ENCODE results near the gene PDSS2. TPM values are rescaled to one million over a fixed set of nuclear protein-coding genes. Genes with fewer than 3 reads are reported as not detected.

Gene PDSS2
- total and polyA plus RNA-seq, 2 of the 4 experiments (the other 2 are of a cell fraction): 8.6 to 9.2 TPM

GRCh38 chr6:107330168-107330567, 129.2 kb downstream of the PDSS2 start:
- no peak for ATAC-seq (ENCODE audit: low read depth)
- Histone ChIP-seq H2AFZ (replicated peaks; ENCODE audit: low read length, poor library complexity) (no peak overlapping the region), H3K4me1 (ENCODE audit: control insufficient read depth, insufficient read depth, low read length) (no peaks in the 10 kb centered on the region), H2AK9ac (replicated peaks; ENCODE audit: low read depth, low read length, poor library complexity) (no peak overlapping the region), H3K18ac (ENCODE audit: low read depth, low read length) (no peak overlapping the region), H3K9ac (ENCODE audit: low read depth, low read length) (no peak overlapping the region), H2BK15ac (ENCODE audit: low read depth, low read length) (no peak overlapping the region), H2AK5ac (ENCODE audit: low read depth, low read length) (no peak overlapping the region), H3K27me3 (ENCODE audit: control insufficient read depth, insufficient read depth, low read length) (no peaks in the 10 kb centered on the region), H3K79me1 (ENCODE audit: low read depth in 1 of 2, low read length in 2 of 2) (0 out of 4 replicates have a peak, but pooled peaks cover 0 to 4% of the 10 kb centered on the region in 2 experiments), H2BK5ac (ENCODE audit: low read depth, low read length, poor library complexity, severe bottlenecking) (no peak overlapping the region), H2BK20ac (ENCODE audit: low read depth, low read length) (no peak overlapping the region), H3K9me1 (ENCODE audit: insufficient read depth, low read length) (no peaks in the 10 kb centered on the region), H3K4me2 (ENCODE audit: low read depth, low read length) (no peak overlapping the region), H3K4ac (ENCODE audit: low read depth, low read length) (no peak overlapping the region), H4K20me1 (ENCODE audit: insufficient read depth, low read length) (no peaks in the 10 kb centered on the region), H2BK120ac (ENCODE audit: low read depth, low read length) (no peak overlapping the region), H4K5ac (ENCODE audit: low read depth, low read length) (no peak overlapping the region), H4K91ac (ENCODE audit: insufficient read depth, low read depth, low read length) (no peak overlapping the region), H3K4me3 (ENCODE audit: insufficient read depth, low read depth, low read length) (no peak overlapping the region), H3K27ac (ENCODE audit: insufficient read depth, low read length) (no peak overlapping the region), H3K56ac (ENCODE audit: extremely low read depth, insufficient read depth, low read length) (no peak overlapping the region), H3K9me3 (ENCODE audit: control insufficient read depth, insufficient read depth, low read length) (no peaks in the 10 kb centered on the region), H3K36me3 (ENCODE audit: control insufficient read depth, insufficient read depth, low read length) (no peaks in the 10 kb centered on the region), H4K8ac (ENCODE audit: low read depth in 2 of 2, low read length in 2 of 2) (no peak overlapping the region), H3K23ac (ENCODE audit: low read depth, low read length) (no peak overlapping the region), H3K14ac (replicated peaks; ENCODE audit: low read depth, low read length) (no peak overlapping the region)
- TF ChIP-seq ELK1 (IDR thresholded peaks at IDR 0.05; ENCODE audit: borderline replicate concordance, low read depth, low read length) (no peak), MAFK (IDR thresholded peaks at IDR 0.05; ENCODE audit: low read depth, low read length) (no peak), USF2 (IDR thresholded peaks at IDR 0.05; ENCODE audit: low read depth, low read length) (no peak), BHLHE40 (IDR thresholded peaks at IDR 0.05; ENCODE audit: low read depth, low read length) (no peak), CHD1 (IDR thresholded peaks at IDR 0.05; ENCODE audit: low read depth, low read length) (no peak), MXI1 (IDR thresholded peaks at IDR 0.05; ENCODE audit: borderline replicate concordance, low read depth, low read length) (no peak), CEBPB (IDR thresholded peaks at IDR 0.05; ENCODE audit: low read depth, low read length) (no peak), RAD21 (IDR thresholded peaks at IDR 0.05; ENCODE audit: low read length) (no peak), POLR2A (IDR thresholded peaks at IDR 0.05; ENCODE audit: low read depth, low read length) (no peak)
- TF ChIP-seq, protein P1, sequence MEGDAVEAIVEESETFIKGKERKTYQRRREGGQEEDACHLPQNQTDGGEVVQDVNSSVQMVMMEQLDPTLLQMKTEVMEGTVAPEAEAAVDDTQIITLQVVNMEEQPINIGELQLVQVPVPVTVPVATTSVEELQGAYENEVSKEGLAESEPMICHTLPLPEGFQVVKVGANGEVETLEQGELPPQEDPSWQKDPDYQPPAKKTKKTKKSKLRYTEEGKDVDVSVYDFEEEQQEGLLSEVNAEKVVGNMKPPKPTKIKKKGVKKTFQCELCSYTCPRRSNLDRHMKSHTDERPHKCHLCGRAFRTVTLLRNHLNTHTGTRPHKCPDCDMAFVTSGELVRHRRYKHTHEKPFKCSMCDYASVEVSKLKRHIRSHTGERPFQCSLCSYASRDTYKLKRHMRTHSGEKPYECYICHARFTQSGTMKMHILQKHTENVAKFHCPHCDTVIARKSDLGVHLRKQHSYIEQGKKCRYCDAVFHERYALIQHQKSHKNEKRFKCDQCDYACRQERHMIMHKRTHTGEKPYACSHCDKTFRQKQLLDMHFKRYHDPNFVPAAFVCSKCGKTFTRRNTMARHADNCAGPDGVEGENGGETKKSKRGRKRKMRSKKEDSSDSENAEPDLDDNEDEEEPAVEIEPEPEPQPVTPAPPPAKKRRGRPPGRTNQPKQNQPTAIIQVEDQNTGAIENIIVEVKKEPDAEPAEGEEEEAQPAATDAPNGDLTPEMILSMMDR (conservative IDR thresholded peaks at IDR 0.05; ENCODE audit: low read depth, low read length): no peak
- ChIA-PET POLR2A (ENCODE audit: unreplicated experiment) (no interaction called here), CTCF (no interaction called here)
- no TSS peak for BruUV-seq (replicated peaks)
- no peak for DNase-seq
- dilution Hi-C loops (cut with HindIII; ENCODE audit: low sequenced_read_pairs, unreplicated experiment): no loop called here
- WGBS, 2 experiments (ENCODE audit: extremely low coverage in 2 of 2, insufficient read length in 1 of 2): 80% methylated on average over 1 of the region's 4 CpGs; no CpG with 5 or more reads in 1 of the 2 experiments
- in situ Hi-C loops (cut with MboI; ENCODE audit: low sequenced_read_pairs): no loop called here
- intact Hi-C loops (cut with micrococcal nuclease): no loop called here

All from IMR-90 (cell line).